NCI-H2227 treated with DMSO at 0.1 percent for 48 hours (cell line): Measurements from ENCODE around the gene ATP6V0D1.

Experiments used
- DNase-seq: peaks from one replicate; lab custom pipeline; 2025; lab: John Stamatoyannopoulos, UW

Gene ATP6V0D1

GRCh38 chr16:67393111-67393787 lies 87.7 kb downstream of the ATP6V0D1 start, which contains the start of gene TPPP3:
Gene TPPP3, minus strand, starts transcription at chr16:67393498. Its CDS starts 2,387 bp downstream, at chr16:67391111.
- peak; percentile 78 for DNase-seq

GRCh38 chr16:67392301-67393059 lies 88.5 kb downstream of the ATP6V0D1 start:
- DNase-seq = no peak

GRCh38 chr16:67391424-67392300 lies 89.3 kb downstream of the ATP6V0D1 start:
- DNase-seq = no peak

GRCh38 chr16:67390816-67391423 lies 90.0 kb downstream of the ATP6V0D1 start:
- DNase-seq = no peak

GRCh38 chr16:67389911-67390815 lies 90.8 kb downstream of the ATP6V0D1 start:
- no peak for DNase-seq

GRCh38 chr16:67388591-67388990 lies 92.4 kb downstream of the ATP6V0D1 start:
- no peak for DNase-seq

GRCh38 chr16:67388191-67388590 lies 92.8 kb downstream of the ATP6V0D1 start:
- DNase-seq = no peak
